Neural cell (in vitro differentiated cells): ENCODE results near the gene ADAMTS2. TPM values are rescaled to one million over a fixed set of nuclear protein-coding genes. Genes with fewer than 3 reads are reported as not detected.

Experiments used
- H2AFZ ChIP-seq: fragments of 200-600, 300-800 bp; sonication (generic), shearing (Covaris generic); 2 replicates; pipeline ENCODE4 v1.6.0; 2014; ENCODE audit warnings: low read depth, mild to moderate bottlenecking, antibody characterized with exemption, low read length, moderate library complexity
- H3F3A ChIP-seq: fragments of 200-600 bp; shearing (Covaris generic); 2 replicates; pipeline ENCODE4 v1.6.1; 2016; ENCODE audit warnings: mild to moderate bottlenecking, moderate library complexity, mixed read lengths, antibody characterized with exemption, low read length; ENCODE audit not compliant: insufficient read depth, poor library complexity, severe bottlenecking
- H3K27ac ChIP-seq: fragments of 200-600, 300-800 bp; sonication (generic), shearing (Covaris generic); 2 replicates; pipeline ENCODE4 v1.5.1; 2014; ENCODE audit warnings: mild to moderate bottlenecking, low read length, moderate library complexity
- H3K27me3 ChIP-seq: fragments of 300-800, 200-600 bp; sonication (generic), shearing (Covaris generic); 2 replicates; pipeline ENCODE4 v1.6.0; 2014; ENCODE audit warnings: mild to moderate bottlenecking, low read depth, low read length, moderate library complexity; ENCODE audit not compliant: insufficient read depth
- H3K36me3 ChIP-seq: fragments of 300-800, 200-600 bp; sonication (generic), shearing (Covaris generic); 2 replicates; pipeline ENCODE4 v1.5.1; 2014; ENCODE audit warnings: mild to moderate bottlenecking, antibody characterized with exemption, low read length, moderate library complexity; ENCODE audit not compliant: insufficient read depth
- H3K4me2 ChIP-seq: fragments of 300-800, 200-600 bp; sonication (generic), shearing (Covaris generic); 2 replicates; pipeline ENCODE4 v1.6.0; 2014; ENCODE audit warnings: mild to moderate bottlenecking, low read length
- H3K4me3 ChIP-seq: fragments of 300-800, 200-600 bp; sonication (generic), shearing (Covaris generic); 2 replicates; pipeline ENCODE4 v1.5.1; 2014; ENCODE audit warnings: mild to moderate bottlenecking, low read length, moderate library complexity
- H3K79me2 ChIP-seq: fragments of 200-600 bp; shearing (Covaris generic); replicated peaks from 2 replicates; pipeline ENCODE4 v1.6.0; 2014; ENCODE audit warnings: mild to moderate bottlenecking, low read length, moderate library complexity; ENCODE audit not compliant: insufficient read depth
- H3K9ac ChIP-seq: fragments of 300-800, 200-600 bp; sonication (generic), shearing (Covaris generic); 2 replicates; pipeline ENCODE4 v1.6.1; 2016; ENCODE audit warnings: mild to moderate bottlenecking, low read length, mixed read lengths
- H3K9me2 ChIP-seq: fragments of 200-600 bp; shearing (Covaris generic); 2 replicates; pipeline ENCODE4 v1.6.1; 2016; ENCODE audit warnings: mild to moderate bottlenecking, low read length, mixed read lengths; ENCODE audit not compliant: insufficient read depth
- H3K9me3 ChIP-seq: fragments of 200-600, 300-800 bp; sonication (generic), shearing (Covaris generic); 2 replicates; pipeline ENCODE4 v1.6.1; 2016; ENCODE audit warnings: mild to moderate bottlenecking, mixed run types, low read length, moderate library complexity, mixed read lengths
- H4K20me1 ChIP-seq: fragments of 200-600 bp; shearing (Covaris generic); 2 replicates; pipeline ENCODE4 v1.6.1; 2016; ENCODE audit warnings: mild to moderate bottlenecking, mixed run types; ENCODE audit not compliant: insufficient read depth
- EZH2 ChIP-seq: fragments of 200-600, 300-800 bp; shearing (Covaris generic), sonication (generic); IDR thresholded peaks from 2 replicates; pipeline ENCODE4 v1.6.1; 2014; ENCODE audit warnings: antibody characterized with exemption, low read length, borderline replicate concordance, mild to moderate bottlenecking; ENCODE audit not compliant: insufficient read depth, poor library complexity, severe bottlenecking
- MXI1 ChIP-seq: fragments of 450-650 bp; conservative IDR thresholded peaks from 2 replicates; pipeline ENCODE4 v1.6.1; 2014; ENCODE audit warnings: antibody characterized with exemption, mild to moderate bottlenecking; ENCODE audit not compliant: poor library complexity, severe bottlenecking
- POLR2AphosphoS5 ChIP-seq: IDR thresholded peaks from 2 replicates; pipeline ENCODE4 v1.6.1; 2012
- RAD21 ChIP-seq: fragments of 450-650 bp; conservative IDR thresholded peaks from 2 replicates; pipeline ENCODE4 v1.6.1; 2014; ENCODE audit warnings: antibody characterized with exemption, mild to moderate bottlenecking, moderate library complexity
- REST ChIP-seq: IDR thresholded peaks from 2 replicates; pipeline ENCODE4 v1.6.1; 2012; ENCODE audit warnings: borderline replicate concordance
- SMC3 ChIP-seq: fragments of 450-650 bp; conservative IDR thresholded peaks from 2 replicates; pipeline ENCODE4 v1.6.1; 2014; ENCODE audit warnings: antibody characterized with exemption, mild to moderate bottlenecking, moderate library complexity; ENCODE audit not compliant: poor library complexity
- TAF1 ChIP-seq: IDR thresholded peaks from 2 replicates; pipeline ENCODE4 v1.6.1; 2012; ENCODE audit warnings: low read depth
- polyA plus RNA-seq: library from polyadenylated mRNA; depleted of rRNA; stranded (reverse); fragments of >200 nt; gene quantifications from 2 replicates; pipeline ENCODE4 v1.2.3, GENCODE V29; 2014
- TF ChIP-seq, protein P1 (sequence below): fragments of 450-650 bp; IDR thresholded peaks from 2 replicates; pipeline ENCODE4 v1.5.1; 2014; ENCODE audit warnings: antibody characterized with exemption, mild to moderate bottlenecking, moderate library complexity; ENCODE audit not compliant: poor library complexity, severe bottlenecking

The ADAMTS2 gene
- polyA plus RNA-seq, 1 donor from 2014 or later: 0.61 TPM

DNA sequence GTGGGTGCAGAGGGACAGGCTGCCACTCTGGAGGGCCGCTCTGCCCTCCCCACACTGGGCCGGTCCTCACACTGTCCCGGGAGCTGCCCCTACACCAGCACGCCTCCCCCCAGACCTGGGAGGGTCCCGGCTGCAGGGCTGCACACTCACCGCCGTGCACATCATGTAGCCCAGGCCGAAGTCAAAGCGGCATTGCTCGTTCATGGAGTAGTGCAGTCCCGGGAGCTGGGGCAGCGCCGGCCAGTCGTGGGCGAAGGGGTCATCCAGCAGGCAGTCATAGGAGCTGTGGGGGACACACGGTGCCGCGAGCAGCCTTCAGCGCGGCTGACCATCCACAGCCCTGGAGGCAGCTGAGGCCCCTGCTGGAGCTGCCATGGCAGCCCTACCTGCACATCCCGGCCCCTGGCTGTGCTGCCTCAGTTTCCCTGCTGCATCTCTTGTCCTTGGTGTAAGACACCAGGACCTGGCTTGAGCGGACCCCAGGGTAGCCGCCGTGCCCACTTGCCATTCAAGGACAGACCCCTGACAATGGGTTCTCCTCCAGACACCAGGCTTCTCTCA lies 191.8 kb downstream of the ADAMTS2 start:
- TF ChIP-seq EZH2 (no peak), REST (no peak), POLR2AphosphoS5 (no peak), TAF1 (no peak), SMC3 (no peak), MXI1 (no peak), RAD21 (no peak)
- TF ChIP-seq, protein P1, sequence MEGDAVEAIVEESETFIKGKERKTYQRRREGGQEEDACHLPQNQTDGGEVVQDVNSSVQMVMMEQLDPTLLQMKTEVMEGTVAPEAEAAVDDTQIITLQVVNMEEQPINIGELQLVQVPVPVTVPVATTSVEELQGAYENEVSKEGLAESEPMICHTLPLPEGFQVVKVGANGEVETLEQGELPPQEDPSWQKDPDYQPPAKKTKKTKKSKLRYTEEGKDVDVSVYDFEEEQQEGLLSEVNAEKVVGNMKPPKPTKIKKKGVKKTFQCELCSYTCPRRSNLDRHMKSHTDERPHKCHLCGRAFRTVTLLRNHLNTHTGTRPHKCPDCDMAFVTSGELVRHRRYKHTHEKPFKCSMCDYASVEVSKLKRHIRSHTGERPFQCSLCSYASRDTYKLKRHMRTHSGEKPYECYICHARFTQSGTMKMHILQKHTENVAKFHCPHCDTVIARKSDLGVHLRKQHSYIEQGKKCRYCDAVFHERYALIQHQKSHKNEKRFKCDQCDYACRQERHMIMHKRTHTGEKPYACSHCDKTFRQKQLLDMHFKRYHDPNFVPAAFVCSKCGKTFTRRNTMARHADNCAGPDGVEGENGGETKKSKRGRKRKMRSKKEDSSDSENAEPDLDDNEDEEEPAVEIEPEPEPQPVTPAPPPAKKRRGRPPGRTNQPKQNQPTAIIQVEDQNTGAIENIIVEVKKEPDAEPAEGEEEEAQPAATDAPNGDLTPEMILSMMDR: no peak
- H3K4me3 ChIP-seq: no peak overlapping the region
- H3F3A ChIP-seq: no peaks in the 10 kb centered on the region
- no peaks in the 10 kb centered on the region for H4K20me1 ChIP-seq
- H3K4me2 ChIP-seq: no peak overlapping the region
- H3K9me2 ChIP-seq: no peaks in the 10 kb centered on the region
- H3K79me2 ChIP-seq: no peaks in the 10 kb centered on the region
- no peaks in the 10 kb centered on the region for H3K36me3 ChIP-seq
- no peaks in the 10 kb centered on the region for H3K27me3 ChIP-seq
- no peak overlapping the region for H3K9ac ChIP-seq
- H2AFZ ChIP-seq: no peak overlapping the region
- no peak overlapping the region for H3K27ac ChIP-seq
- H3K9me3 ChIP-seq: no peaks in the 10 kb centered on the region

DNA sequence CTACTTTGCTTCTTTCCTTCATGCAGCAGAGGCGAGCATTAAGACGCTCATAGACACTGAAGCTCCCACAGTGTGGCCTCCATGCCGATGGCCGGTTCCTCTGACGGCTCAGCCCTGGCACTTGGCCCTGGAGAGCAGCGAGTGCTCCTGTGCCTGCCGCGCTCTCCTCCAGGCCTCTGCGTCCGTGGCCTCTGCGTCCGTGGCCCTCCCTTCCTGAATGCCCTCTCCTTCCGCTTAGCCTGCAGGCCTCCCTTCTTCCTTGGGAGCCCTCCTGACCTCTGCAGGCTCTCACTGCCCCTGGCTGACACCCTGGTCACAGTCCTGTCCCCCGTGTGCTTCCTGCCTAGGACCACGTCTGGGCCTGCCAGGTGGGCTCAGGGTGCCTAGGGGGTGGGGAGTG lies 192.3 kb downstream of the ADAMTS2 start:
- no peaks in the 10 kb centered on the region for H3K9me3 ChIP-seq
- no peak overlapping the region for H2AFZ ChIP-seq
- no peaks in the 10 kb centered on the region for H3K27me3 ChIP-seq
- H3K27ac ChIP-seq: no peak overlapping the region
- no peak overlapping the region for H3K4me3 ChIP-seq
- no peak overlapping the region for H3K9ac ChIP-seq
- H3F3A ChIP-seq: no peaks in the 10 kb centered on the region
- no peak for TF ChIP-seq REST
- TF ChIP-seq, protein P1: no peak
- TF ChIP-seq RAD21: no peak
- no peak for TF ChIP-seq POLR2AphosphoS5
- TF ChIP-seq EZH2: no peak
- no peaks in the 10 kb centered on the region for H3K79me2 ChIP-seq
- H3K36me3 ChIP-seq: no peaks in the 10 kb centered on the region
- H4K20me1 ChIP-seq: no peaks in the 10 kb centered on the region
- no peaks in the 10 kb centered on the region for H3K9me2 ChIP-seq
- no peak overlapping the region for H3K4me2 ChIP-seq
